ENCODE results near the gene NRBF2.

Gene NRBF2

DNA sequence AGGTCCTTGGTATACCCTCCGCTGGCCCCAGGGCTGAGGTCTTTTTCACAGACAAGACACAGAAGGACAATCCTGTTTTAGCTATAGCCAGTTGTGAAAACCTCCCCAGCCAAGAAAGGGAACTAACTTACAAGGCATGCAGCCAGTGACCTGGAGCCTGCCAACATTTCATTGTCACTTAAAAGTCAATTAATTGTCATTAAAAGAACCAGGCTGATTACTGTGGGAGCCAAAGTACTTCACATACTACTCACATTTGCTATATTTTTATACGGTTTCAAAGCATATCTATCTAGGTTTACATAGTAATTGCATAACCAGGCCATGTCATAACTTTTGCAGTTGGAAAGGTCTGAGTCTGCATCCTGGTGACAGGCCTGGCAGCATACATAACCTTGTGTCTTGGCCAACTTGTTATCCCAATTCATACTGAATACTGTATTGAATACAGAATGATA is 31.1 kb downstream of the NRBF2 start:
- DNase-seq (ENCODE audit: low read depth in 2 of 2), result no peak

DNA sequence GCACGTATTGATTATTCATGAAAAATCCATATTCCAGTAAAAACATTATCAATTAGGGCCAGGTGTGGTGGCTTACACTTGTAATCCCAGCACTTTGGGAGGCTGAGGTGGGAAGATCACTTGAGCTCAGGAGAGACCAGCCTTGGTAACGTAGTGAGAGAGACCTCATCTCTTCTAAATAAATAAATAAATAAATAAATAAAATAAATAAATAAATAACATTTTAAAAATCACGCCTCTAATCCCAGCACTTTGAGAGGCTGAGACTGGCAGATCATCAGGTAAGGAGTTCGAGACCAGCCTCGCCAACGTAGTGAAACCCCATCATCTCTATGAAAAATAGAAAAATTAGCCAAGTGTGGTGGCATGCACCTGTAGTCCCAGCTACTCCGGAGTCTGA is 32.1 kb downstream of the NRBF2 start:
- DNase-seq (ENCODE audit: low read depth in 2 of 2), result no peak

DNA sequence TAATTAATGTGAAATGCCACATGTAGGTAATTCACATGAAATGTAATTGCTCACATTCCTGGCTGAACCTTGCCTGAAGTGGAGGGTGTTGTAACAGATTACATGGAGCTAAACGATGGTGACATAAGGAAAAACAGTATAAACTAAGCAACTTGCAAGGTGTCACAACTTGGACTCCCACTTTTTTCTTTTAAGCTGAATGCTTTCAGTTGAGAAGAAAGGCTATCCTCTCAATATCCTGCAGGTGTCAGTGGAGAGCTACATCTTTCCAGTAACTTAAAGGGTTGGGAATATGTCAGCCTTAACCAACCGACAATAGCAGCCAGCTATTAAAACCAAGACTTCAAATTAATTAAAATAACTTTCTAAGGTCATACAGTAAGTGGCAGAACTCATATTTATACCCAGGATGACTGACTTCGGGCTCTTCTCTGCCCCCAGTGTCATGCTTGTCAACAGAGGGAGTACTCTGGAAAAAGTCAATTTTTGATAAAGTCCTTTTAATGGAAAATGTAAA is 33.7 kb downstream of the NRBF2 start:
- DNase-seq (ENCODE audit: low read depth in 2 of 2), result no peak

DNA sequence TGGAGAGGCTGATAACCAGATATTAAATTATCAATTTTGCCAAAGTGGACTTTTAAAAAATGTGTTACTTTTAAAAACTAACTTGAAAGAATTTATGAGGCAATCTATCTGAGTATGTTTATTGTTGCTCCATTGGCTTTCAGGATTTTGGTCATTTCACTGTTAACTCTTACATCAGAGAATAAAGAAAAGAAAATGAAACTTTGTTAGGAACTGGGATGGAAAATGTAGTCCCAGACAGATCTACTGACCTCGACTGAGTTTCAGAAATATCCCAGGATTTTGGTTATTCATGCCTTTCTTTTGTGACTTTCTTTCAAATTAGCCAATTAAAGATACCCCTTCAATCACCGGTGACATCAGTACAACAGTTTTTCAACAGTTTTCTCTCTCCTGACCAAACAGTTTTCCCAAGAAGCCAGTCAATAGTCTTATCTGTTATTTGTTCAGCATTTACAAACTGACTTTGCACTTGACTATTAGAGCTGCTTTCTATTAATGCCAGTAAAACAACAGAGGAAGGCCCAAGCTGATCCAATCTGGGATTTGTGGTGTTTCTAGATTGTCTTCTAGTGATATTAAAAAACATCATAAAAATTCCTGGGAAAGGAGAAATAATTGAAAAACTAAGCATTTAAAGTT is 35.8 kb downstream of the NRBF2 start:
- DNase-seq (ENCODE audit: low read depth in 2 of 2), result no peak

DNA sequence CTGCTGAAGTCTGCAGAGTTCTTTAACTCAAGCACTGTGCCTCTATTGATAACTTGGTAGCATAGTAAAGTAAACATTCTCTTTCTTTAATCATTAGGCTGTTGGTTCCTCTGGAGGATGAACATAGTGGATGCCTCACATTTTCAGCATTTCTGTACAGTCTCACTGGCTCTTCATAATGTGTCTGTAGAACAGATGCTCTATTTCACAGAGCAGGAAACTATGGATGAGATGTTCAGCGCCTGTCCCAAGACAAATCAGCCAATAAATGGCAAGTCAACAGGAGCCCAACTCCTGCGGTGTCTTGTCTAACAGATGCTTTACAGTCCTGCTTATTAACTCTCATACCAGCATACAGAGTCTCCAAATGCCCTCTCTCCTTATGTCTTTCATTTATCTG is 36.5 kb downstream of the NRBF2 start:
- no peak for DNase-seq (ENCODE audit: low read depth in 2 of 2)

DNA sequence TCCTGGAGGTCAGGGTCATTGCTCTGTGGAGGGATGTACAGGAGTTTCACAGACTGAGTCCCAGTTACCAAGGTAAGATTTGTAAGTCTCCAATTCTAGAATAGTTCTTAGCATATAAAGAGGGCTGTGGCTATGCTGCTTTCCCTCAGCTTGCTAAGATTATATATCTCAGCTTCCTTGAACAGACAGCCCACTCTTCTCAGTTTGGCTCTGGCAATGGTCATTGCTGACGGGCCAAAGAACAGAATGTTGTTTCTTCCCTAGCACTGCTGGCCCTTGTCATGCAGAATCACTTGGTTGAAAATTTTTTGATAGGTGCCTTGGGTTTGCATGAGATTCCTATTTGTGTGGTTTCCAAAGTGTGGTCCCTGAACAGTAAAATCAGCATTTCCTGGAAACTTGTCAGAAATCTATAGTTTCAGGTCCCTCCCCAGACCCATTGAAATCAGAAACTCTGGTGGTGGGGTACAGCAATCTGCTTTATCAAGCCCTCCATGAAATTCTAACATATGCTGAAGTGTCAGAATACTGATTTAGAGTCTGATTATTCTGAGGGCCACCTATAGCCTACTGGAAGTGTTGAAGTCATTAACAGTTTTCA is 38.2 kb downstream of the NRBF2 start:
- no peak for DNase-seq (ENCODE audit: low read depth in 2 of 2)

DNA sequence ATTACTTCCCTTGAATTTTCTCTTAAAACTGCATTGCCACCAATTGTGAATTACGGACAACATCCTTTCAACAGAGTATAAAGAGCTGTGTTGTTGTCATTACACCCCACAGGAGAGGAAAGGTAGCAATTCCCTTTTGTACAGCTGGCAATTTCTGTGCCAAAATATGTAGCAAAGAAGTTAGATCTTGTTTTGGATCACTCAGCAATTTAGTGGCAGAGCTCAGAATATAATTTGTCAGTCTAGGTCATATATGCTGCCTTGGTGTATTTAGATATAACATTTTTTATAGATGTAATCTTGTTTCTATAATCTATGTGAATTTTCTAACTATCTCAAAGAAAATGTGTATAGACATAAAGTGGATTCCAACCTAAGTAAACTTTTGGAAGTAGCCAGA is 38.8 kb downstream of the NRBF2 start:
- DNase-seq (ENCODE audit: low read depth in 2 of 2), result no peak

DNA sequence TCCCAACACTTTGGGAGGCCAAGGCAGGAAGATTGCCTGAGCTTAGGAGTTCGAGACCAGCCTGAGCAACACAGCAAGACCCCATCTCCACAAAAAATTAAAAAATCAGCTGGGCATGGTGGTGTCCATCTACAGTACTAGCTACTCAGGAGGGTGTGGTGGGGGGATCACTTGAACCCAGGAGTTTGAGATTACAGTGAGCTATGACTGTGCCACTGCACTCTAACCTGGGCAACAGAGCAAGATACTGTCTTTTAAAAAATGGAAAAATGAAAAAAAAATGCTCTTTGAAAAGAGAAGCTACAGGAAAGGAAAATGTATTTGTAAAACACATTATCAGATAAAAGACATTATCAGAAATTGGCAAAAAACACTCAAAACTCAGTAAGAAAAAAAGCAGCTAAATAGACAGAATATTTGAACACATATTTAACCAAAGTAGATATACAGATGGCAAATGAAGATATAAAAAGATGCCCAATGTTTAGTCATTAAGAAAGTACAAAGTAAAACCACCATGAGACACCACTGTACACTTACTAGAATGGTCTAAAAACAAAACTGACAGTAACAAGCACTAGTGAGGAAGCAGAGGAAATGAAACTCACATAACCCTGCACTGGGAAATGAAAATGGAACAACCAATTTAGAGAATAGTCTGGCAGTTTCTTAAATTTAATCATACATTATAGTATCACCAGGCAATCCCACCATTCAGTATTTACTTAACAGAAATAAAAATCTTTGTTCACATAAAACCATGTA is 40.5 kb downstream of the NRBF2 start:
- DNase-seq (ENCODE audit: low read depth in 2 of 2), result no peak

DNA sequence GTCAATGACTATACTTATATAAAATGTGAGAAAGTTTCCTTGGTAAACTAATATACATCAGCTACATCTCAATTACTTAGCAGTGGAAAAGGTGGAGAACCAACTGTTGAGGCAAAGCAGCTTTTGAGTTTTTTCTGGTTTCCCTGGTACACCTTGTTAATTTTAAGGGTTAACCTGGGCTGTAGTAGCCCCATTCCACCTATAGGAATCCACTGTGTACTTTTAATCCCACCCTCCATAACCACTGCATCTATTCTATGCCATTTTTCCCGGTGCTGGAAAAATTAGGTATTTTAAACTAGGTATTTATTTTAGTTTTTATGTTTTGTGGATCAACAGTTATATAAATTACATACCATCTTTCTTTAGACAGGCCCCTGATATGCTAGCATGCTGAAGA is 42.4 kb downstream of the NRBF2 start:
- no peak for DNase-seq (ENCODE audit: low read depth in 2 of 2)

DNA sequence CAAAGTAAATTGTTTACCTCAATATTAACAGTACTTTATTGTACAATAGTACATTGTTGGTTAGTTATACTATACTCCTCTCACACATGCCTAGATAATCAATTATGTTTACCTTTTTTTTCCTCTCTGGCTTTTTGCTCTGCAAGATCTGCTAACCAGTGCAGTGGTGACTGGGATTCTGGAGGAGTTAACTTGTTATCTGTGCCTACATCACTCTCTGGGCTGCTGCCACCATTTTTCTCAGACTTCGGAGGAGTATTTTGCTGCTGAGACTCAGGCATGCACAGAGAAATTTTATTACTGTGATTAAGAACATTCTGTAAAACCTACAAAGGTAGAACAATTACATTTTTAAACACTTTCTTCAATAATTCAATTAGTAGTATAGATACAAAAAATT is 59.7 kb downstream of the NRBF2 start:
- DNase-seq (ENCODE audit: low read depth in 2 of 2), result no peak

DNA sequence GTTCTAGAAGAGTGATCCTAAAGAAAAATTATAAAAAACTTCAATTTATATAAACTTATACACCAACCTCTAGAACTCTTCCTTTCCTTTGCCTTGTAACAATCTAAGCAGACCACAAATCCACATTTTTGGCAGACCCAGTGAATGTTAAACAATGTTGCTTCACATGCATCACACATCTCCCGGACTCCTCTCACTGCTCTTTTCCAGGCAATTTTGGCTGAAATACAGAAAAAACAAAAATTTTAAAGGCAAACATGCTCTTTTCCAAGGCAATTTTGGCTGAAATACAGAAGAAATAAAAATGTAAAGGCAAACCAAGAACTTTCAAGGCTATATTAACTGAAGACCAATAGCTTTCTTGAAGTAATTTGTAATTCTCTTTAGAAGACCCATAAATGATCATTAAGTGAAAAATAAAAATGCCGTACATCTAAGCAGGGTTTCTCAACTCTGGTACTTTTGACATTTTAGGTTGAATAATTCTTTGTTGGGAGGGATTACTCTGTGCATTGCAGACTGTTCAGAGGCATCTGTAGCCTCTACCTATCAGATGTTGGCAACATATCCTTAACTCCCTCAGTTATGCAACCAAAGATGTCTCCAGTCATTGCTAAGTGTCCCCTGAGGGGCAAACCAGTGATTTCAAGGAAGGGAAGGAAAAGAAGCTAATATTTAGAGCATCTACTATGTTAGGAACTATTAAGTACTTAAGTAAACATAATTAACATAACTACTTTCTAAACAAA is 64.4 kb downstream of the NRBF2 start:
- no peak for DNase-seq (ENCODE audit: low read depth in 2 of 2)

DNA sequence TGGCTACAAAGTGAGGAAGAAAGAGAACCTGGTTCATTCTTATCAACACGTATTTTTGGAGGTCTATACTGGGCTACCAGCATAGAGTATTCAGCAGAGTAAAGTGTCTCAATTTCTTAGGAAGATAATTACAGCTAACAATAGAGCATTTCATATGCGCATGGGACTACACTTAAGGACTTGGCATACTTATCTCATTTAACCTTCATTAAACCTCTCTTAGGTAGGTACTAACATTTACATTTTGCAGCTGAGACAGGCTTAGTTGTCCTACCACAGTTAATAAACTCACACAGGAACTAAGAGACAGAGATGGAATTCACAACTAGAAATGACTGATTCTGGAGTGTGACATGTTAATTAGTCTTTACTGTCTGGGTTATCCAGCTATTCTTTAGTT is 66.6 kb downstream of the NRBF2 start:
- no peak for DNase-seq (ENCODE audit: low read depth in 2 of 2)

DNA sequence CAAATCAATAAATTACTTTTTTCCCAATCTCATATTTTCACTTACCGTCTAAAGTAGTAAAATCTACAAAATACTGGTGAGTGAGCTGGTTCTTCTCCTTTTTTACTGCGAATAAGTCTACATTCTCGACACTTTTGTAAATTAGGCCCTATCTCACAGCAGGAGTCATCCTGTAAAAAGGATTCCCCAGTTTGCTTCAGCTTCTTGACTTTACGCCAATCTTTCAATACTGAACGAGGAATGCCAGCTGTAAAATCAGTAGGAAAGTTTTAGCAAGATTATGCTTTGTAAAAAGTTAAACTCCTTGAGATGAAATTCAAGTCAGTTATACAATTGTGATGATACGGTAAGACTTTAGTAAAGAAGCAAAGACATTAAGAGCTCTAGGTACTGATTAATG is 67.3 kb downstream of the NRBF2 start:
- no peak for DNase-seq (ENCODE audit: low read depth in 2 of 2)

DNA sequence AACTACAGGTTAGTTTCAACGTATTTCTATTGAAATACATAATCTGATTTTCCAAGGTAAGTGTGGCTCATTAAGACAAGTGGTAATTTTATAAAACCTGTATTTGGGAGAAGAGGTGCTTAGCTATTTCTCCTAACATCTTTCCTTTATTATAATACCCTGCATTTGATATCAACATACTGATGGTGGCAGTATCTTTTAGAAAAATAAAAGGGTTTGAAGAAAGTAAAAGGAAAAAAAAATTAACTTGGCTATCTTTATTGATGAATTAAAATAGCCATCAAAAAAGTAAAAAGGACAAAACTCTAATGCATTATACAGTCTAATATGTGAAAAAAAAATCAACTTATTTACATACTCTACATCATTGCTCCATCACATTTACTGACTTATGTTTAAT is 68.0 kb downstream of the NRBF2 start:
- DNase-seq (ENCODE audit: low read depth in 2 of 2), result no peak

Data from stimulated activated CD8-positive, alpha-beta memory T cell treated with anti-CD3 and anti-CD28 coated beads, Interleukin-2, amount 100 ng/mL, for 1 hour (primary cell).